A549 (cell line): Measurements from ENCODE around the gene POU3F3. TPM values are rescaled to one million over a fixed set of nuclear protein-coding genes. Genes with fewer than 3 reads are reported as not detected.

ENCODE experiments used
- ATAC-seq, 2 experiments: fragments of 200-7000 bp in 1 of 2; fragments of >200 bp in 1 of 2; cut with Nextera tagmentation in 1 of 2; cut with Tn5 transposase in 1 of 2; 3 replicates each; pipeline versions ENCODE4 v1.8.0 to v1.9.1; 2018 to 2020; ENCODE audit warnings: mild to moderate bottlenecking in 1 of 2, moderate library complexity in 1 of 2
- CTCF ChIA-PET: fragments of 300-600 bp; sonication (Branson Sonifier 250); formaldehyde crosslinking; extraction: SDS; loops from one replicate; lab custom pipeline; 2021; ENCODE audit warnings: antibody characterized with exemption, inconsistent platforms; lab: Yijun Ruan, JAX
- POLR2A ChIA-PET: fragments of 350-600 bp; formaldehyde crosslinking; extraction: SDS; loops from one replicate; lab custom pipeline; 2021; ENCODE audit warnings: antibody characterized with exemption, inconsistent platforms; lab: Yijun Ruan, JAX
- DNase-seq, 2 experiments: peaks; one replicate each; pipeline versions ENCODE4 v3.0.0 to v3.0.0-alpha.2; 2011 to 2016; ENCODE audit warnings: low read depth in 1 of 2, low spot score in 1 of 2
- FAIRE-seq: peaks from 2 replicates; lab custom pipeline; 2011; peaks lifted over from hg19 to GRCh38; lab: Jason Lieb, UNC
- H3K27ac ChIP-seq, 2 experiments: fragments of >200 bp; sonication (Bioruptor Twin); formaldehyde crosslinking; 3 replicates each; pipeline ENCODE4 v1.5.1; 2016 to 2017
- H3K4me1 ChIP-seq: fragments of >200 bp; sonication (Bioruptor Twin); formaldehyde crosslinking; 3 replicates; pipeline ENCODE4 v1.6.1; 2016
- H3K4me2 ChIP-seq: fragments of >200 bp; sonication (Bioruptor Twin); formaldehyde crosslinking; 3 replicates; pipeline ENCODE4 v1.6.1; 2016
- H3K4me3 ChIP-seq: fragments of >200 bp; sonication (Bioruptor Twin); formaldehyde crosslinking; 3 replicates; pipeline ENCODE4 v1.5.1; 2016
- H3K9me3 ChIP-seq: fragments of >200 bp; sonication (Bioruptor Twin); formaldehyde crosslinking; 3 replicates; pipeline ENCODE4 v1.6.1; 2016
- ATOH8 ChIP-seq: fragments of 250-450 bp; sonication (Bioruptor Pico); IDR thresholded peaks from 2 replicates; pipeline ENCODE4 v1.5.0; 2020; ENCODE audit warnings: low read depth, mild to moderate bottlenecking, moderate library complexity
- CBX8 ChIP-seq: fragments of 200-600 bp; sonication (generic); IDR thresholded peaks from 2 replicates; pipeline ENCODE4 v1.6.1; 2016
- CEBPB ChIP-seq, 2 experiments: fragments of >200 bp in 1 of 2; sonication (Bioruptor Twin) in 1 of 2; formaldehyde crosslinking in 1 of 2; IDR thresholded peaks; 2 replicates each; pipeline ENCODE4 v1.6.1; 2012 to 2016
- CHD2 ChIP-seq: fragments of 150-350 bp; IDR thresholded peaks from 2 replicates; pipeline ENCODE4 v1.6.1; 2014; ENCODE audit warnings: low read length; ENCODE audit not compliant: partially characterized antibody
- CHD4 ChIP-seq: fragments of 200-600 bp; sonication (generic); IDR thresholded peaks from 2 replicates; pipeline ENCODE4 v1.6.1; 2016; ENCODE audit warnings: antibody characterized with exemption, mild to moderate bottlenecking, borderline replicate concordance
- EHF ChIP-seq: fragments of 250-450 bp; sonication (Bioruptor Pico); IDR thresholded peaks from 2 replicates; pipeline ENCODE4 v1.5.0; 2020; ENCODE audit warnings: mild to moderate bottlenecking
- EHMT2 ChIP-seq: fragments of 200-600 bp; sonication (generic); IDR thresholded peaks from 2 replicates; pipeline ENCODE4 v1.6.1; 2016; ENCODE audit warnings: antibody characterized with exemption, low read depth, mild to moderate bottlenecking, moderate library complexity
- EP300 ChIP-seq, 2 experiments: fragments of >200 bp; sonication (Bioruptor Twin); formaldehyde crosslinking; IDR thresholded peaks; 2 replicates in 1 of 2; 3 replicates in 1 of 2; pipeline ENCODE4 v1.6.1; 2016 to 2017
- ESRRA ChIP-seq: fragments of 150-350 bp; IDR thresholded peaks from 2 replicates; pipeline ENCODE4 v1.6.1; 2014; ENCODE audit warnings: mild to moderate bottlenecking, low read length, borderline replicate concordance
- FOSB ChIP-seq: fragments of 250-450 bp; sonication (Bioruptor Pico); IDR thresholded peaks from 2 replicates; pipeline ENCODE4 v1.5.0; 2020; ENCODE audit warnings: mild to moderate bottlenecking, moderate library complexity
- FOXS1 ChIP-seq: fragments of 250-450 bp; sonication (Bioruptor Pico); IDR thresholded peaks from 2 replicates; pipeline ENCODE4 v1.5.0; 2020; ENCODE audit warnings: mild to moderate bottlenecking, moderate library complexity
- HEYL ChIP-seq: fragments of 250-450 bp; sonication (Bioruptor Pico); IDR thresholded peaks from 2 replicates; pipeline ENCODE4 v1.8.0; 2021; ENCODE audit warnings: mild to moderate bottlenecking, moderate library complexity
- HOXA7 ChIP-seq: fragments of 250-450 bp; sonication (Bioruptor Pico); IDR thresholded peaks from 2 replicates; pipeline ENCODE4 v1.5.0; 2020; ENCODE audit warnings: mild to moderate bottlenecking, moderate library complexity
- HOXB13 ChIP-seq: fragments of 250-450 bp; sonication (Bioruptor Pico); IDR thresholded peaks from 2 replicates; pipeline ENCODE4 v1.5.0; 2020; ENCODE audit warnings: low read depth, mild to moderate bottlenecking, moderate library complexity
- HOXB5 ChIP-seq: fragments of 250-450 bp; sonication (Bioruptor Pico); IDR thresholded peaks from 2 replicates; pipeline ENCODE4 v1.5.0; 2020; ENCODE audit warnings: mild to moderate bottlenecking, moderate library complexity
- JUNB ChIP-seq: fragments of >200 bp; sonication (Bioruptor Twin); formaldehyde crosslinking; IDR thresholded peaks from 2 replicates; pipeline ENCODE4 v1.6.1; 2016
- MAZ ChIP-seq: fragments of 150-350 bp; IDR thresholded peaks from 2 replicates; pipeline ENCODE4 v1.6.1; 2014; ENCODE audit warnings: antibody characterized with exemption, low read depth, low read length, borderline replicate concordance
- POLR2AphosphoS2 ChIP-seq: conservative IDR thresholded peaks from 2 replicates; pipeline ENCODE4 v1.6.1; 2012; ENCODE audit warnings: low read length, improper control_type of control experiment, inconsistent platforms
- RCOR1 ChIP-seq: fragments of 150-350 bp; IDR thresholded peaks from 2 replicates; pipeline ENCODE4 v1.6.1; 2014; ENCODE audit warnings: antibody characterized with exemption, low read length, low read depth
- RFX5 ChIP-seq: fragments of 450-650 bp; IDR thresholded peaks from 2 replicates; pipeline ENCODE4 v1.7.1; 2014; ENCODE audit warnings: antibody characterized with exemption, mild to moderate bottlenecking, moderate library complexity
- RNF2 ChIP-seq: fragments of 200-600 bp; sonication (generic); IDR thresholded peaks from 2 replicates; pipeline ENCODE4 v1.6.1; 2016; ENCODE audit warnings: low read depth, mild to moderate bottlenecking, antibody characterized with exemption, moderate library complexity, borderline replicate concordance
- SMC3 ChIP-seq: fragments of >200 bp; sonication (Bioruptor Twin); formaldehyde crosslinking; IDR thresholded peaks from 3 replicates; pipeline ENCODE4 v1.6.1; 2018; ENCODE audit warnings: inconsistent platforms
- TFCP2L1 ChIP-seq: fragments of 250-450 bp; sonication (Bioruptor Pico); IDR thresholded peaks from 2 replicates; pipeline ENCODE4 v1.5.0; 2021; ENCODE audit warnings: mild to moderate bottlenecking
- ZC3H11A ChIP-seq: fragments of 450-650 bp; IDR thresholded peaks from 2 replicates; pipeline ENCODE4 v1.6.1; 2014; ENCODE audit warnings: antibody characterized with exemption, mild to moderate bottlenecking
- ZNF302 ChIP-seq: fragments of 250-450 bp; sonication (Bioruptor Pico); IDR thresholded peaks from 2 replicates; pipeline ENCODE4 v1.9.0; 2021; ENCODE audit warnings: inconsistent platforms, mild to moderate bottlenecking, moderate library complexity
- WGBS: methylation state at CpG from one replicate; pipeline ENCODE4 v1.1.6; 2017; ENCODE audit errors: missing lambda C conversion rate; 5-methylcytosine and 5-hydroxymethylcytosine counted together
- polyA plus RNA-seq, 4 experiments: library from polyadenylated mRNA; depleted of rRNA in 3 of 4; stranded (reverse); fragments of >200 nt; fragmentation: RNase III in 1 of 4; extraction: RNeasy Plus Mini Kit Qiagen cat#74134 plus additional on column Dnase treatment in 1 of 4; gene quantifications; 2 replicates in 3 of 4; 3 replicates in 1 of 4; pipeline ENCODE4 v1.2.3, GENCODE V29; 2011 to 2017
- TF ChIP-seq, protein P1 (sequence below): fragments of 250-450 bp; sonication (Bioruptor Pico); IDR thresholded peaks from 2 replicates; pipeline ENCODE4 v1.5.0; 2021; ENCODE audit warnings: mild to moderate bottlenecking, moderate library complexity, borderline replicate concordance

POU3F3 gene
- polyA plus RNA-seq, 2 of the 4 experiments (the other 2 are of a cell fraction), result 0.03 TPM; not detected in 1

GRCh38 chr2:104831742-104832141 lies 22.2 kb upstream of the POU3F3 start:
- FAIRE-seq (no peak), ATAC-seq (no peak), DNase-seq (no peak)
- H3K9me3 ChIP-seq, result no peaks in the 10 kb centered on the region
- WGBS, result 6% methylated on average over 1 of the region's 1 CpG
- no peak for TF ChIP-seq CBX8
- no peak for TF ChIP-seq TFCP2L1 (CRISPR knock-in tag)
- TF ChIP-seq CHD4, result no peak
- TF ChIP-seq, protein P1, sequence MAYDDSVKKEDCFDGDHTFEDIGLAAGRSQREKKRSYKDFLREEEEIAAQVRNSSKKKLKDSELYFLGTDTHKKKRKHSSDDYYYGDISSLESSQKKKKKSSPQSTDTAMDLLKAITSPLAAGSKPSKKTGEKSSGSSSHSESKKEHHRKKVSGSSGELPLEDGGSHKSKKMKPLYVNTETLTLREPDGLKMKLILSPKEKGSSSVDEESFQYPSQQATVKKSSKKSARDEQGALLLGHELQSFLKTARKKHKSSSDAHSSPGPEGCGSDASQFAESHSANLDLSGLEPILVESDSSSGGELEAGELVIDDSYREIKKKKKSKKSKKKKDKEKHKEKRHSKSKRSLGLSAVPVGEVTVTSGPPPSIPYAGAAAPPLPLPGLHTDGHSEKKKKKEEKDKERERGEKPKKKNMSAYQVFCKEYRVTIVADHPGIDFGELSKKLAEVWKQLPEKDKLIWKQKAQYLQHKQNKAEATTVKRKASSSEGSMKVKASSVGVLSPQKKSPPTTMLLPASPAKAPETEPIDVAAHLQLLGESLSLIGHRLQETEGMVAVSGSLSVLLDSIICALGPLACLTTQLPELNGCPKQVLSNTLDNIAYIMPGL (CRISPR knock-in tag), result no peak
- no peak for TF ChIP-seq SMC3
- TF ChIP-seq POLR2AphosphoS2, result no peak
- no peak for TF ChIP-seq RNF2
- no peak for TF ChIP-seq ESRRA
- no peak for TF ChIP-seq RFX5
- TF ChIP-seq FOSB (CRISPR knock-in tag), result no peak
- no peak for TF ChIP-seq MAZ
- no peak for TF ChIP-seq HOXB5
- TF ChIP-seq ATOH8 (CRISPR knock-in tag), result no peak
- no peak for TF ChIP-seq EHF (CRISPR knock-in tag)
- TF ChIP-seq FOXS1, result no peak
- no peak for TF ChIP-seq CEBPB (IDR thresholded peaks at IDR 0.05)
- TF ChIP-seq CHD2, result no peak
- TF ChIP-seq HEYL (CRISPR knock-in tag), result no peak
- TF ChIP-seq ZNF302 (CRISPR knock-in tag), result no peak
- no peak for TF ChIP-seq ZC3H11A
- ChIA-PET CTCF (interaction anchor here (3.7 kb wide), 1 partner anchor 17 kb away, joined by 18 read pairs; no protein-coding TSS in a partner anchor), POLR2A (no interaction called here)
- H3K27ac ChIP-seq, result no peak overlapping the region
- no peaks in the 10 kb centered on the region for H3K4me1 ChIP-seq
- H3K4me3 ChIP-seq, result no peak overlapping the region
- H3K4me2 ChIP-seq, result no peak overlapping the region

- Histone ChIP-seq H3K4me2 (no peak overlapping the region), H3K27ac (no peak overlapping the region), H3K4me3 (no peak overlapping the region), H3K9me3 (no peaks in the 10 kb centered on the region), H3K4me1 (no peaks in the 10 kb centered on the region)
- 40% methylated on average over 17 of the region's 17 CpGs for WGBS
- no peak for ATAC-seq
- no peak for FAIRE-seq
- DNase-seq, result no peak
- TF ChIP-seq EP300 (IDR thresholded peaks at IDR 0.05), result no peak
- no peak for TF ChIP-seq EHMT2
- CTCF ChIA-PET, result interaction anchor here (0.7 to 3.9 kb wide), 2 partner anchors 15 to 1691 kb away, joined by 3 to 20 read pairs; no protein-coding TSS in a partner anchor
- POLR2A ChIA-PET, result no interaction called here
Observed at GRCh38 chr2:104834431-104835153, 19.3 kb upstream of the POU3F3 start.

DNA sequence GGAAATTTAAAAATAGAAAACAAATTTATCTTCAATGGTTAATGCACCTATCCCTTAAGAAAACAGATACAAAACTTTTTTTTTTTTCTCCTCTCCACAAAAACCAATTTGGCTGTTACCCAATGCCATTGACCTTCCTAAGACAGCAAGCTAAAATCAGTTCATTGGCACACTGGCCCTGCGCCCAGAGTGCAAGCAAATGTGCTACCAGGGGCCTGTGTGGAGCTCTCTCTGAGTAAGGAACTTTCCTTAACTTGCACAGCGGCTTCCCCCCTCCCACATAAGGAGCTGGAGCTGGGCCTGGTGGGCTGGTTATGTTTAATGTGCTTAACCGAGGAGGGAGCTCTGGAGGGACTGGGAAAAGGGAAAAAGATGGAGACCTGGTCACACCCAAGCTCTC lies 17.6 kb upstream of the POU3F3 start:
- Histone ChIP-seq H3K4me1 (no peaks in the 10 kb centered on the region), H3K9me3 (no peaks in the 10 kb centered on the region), H3K27ac (no peak overlapping the region), H3K4me2 (no peak overlapping the region), H3K4me3 (no peak overlapping the region)
- ATAC-seq (no peak), DNase-seq (no peak), FAIRE-seq (no peak)
- TF ChIP-seq JUNB (no peak), RCOR1 (no peak), HEYL (CRISPR knock-in tag) (no peak), HOXB13 (CRISPR knock-in tag) (no peak), CEBPB (IDR thresholded peaks at IDR 0.05) (no peak), HOXA7 (CRISPR knock-in tag) (no peak)
- 16% methylated on average over 3 of the region's 3 CpGs for WGBS
- ChIA-PET CTCF (interaction anchor here (1.8 to 3.9 kb wide), 2 partner anchors 14 to 37 kb away, joined by 5 to 20 read pairs; no protein-coding TSS in a partner anchor), POLR2A (no interaction called here)
